Liver (tissue), 9 donors: Measurements from ENCODE around the gene CRYGD. TPM values are rescaled to one million over a fixed set of nuclear protein-coding genes. Genes with fewer than 3 reads are reported as not detected.
"Not testable (repeated sequence)": the region's sequence is repeated elsewhere in the genome, so short reads cannot be mapped to it uniquely, and the experiment has no call there.

Source experiments
- DNase-seq: peaks from one replicate; pipeline ENCODE4 v3.0.0-alpha.2; 2017; ENCODE audit warnings: low spot score
- H3K27ac ChIP-seq, 2 donors: one replicate each; pipeline ENCODE4 v1.7.0; 2013; ENCODE audit warnings: inconsistent platforms in 2 of 2, low read length in 2 of 2, control low read depth in 1 of 2, low read depth in 1 of 2, mild to moderate bottlenecking in 1 of 2
- H3K27me3 ChIP-seq, 4 donors: one replicate each; pipeline versions ENCODE4 v1.6.1 to v1.7.0; 2013; ENCODE audit warnings: low read length in 3 of 4, inconsistent platforms in 1 of 4, mild to moderate bottlenecking in 1 of 4, moderate library complexity in 1 of 4; ENCODE audit not compliant: control insufficient read depth in 4 of 4, insufficient read depth in 4 of 4
- H3K36me3 ChIP-seq, 4 donors: one replicate each; pipeline versions ENCODE4 v1.6.1 to v1.7.0; 2013; ENCODE audit warnings: low read length in 3 of 4, mild to moderate bottlenecking in 3 of 4, low read depth in 1 of 4, moderate library complexity in 1 of 4; ENCODE audit not compliant: control insufficient read depth in 4 of 4, insufficient read depth in 3 of 4
- H3K4me1 ChIP-seq, 4 donors: one replicate each; pipeline versions ENCODE4 v1.6.1 to v1.7.0; 2013; ENCODE audit warnings: low read length in 3 of 4, mild to moderate bottlenecking in 3 of 4, moderate library complexity in 1 of 4; ENCODE audit not compliant: control insufficient read depth in 4 of 4, insufficient read depth in 4 of 4
- H3K4me3 ChIP-seq, 3 donors: one replicate each; pipeline versions ENCODE4 v1.6.1 to v1.7.0; 2013; ENCODE audit warnings: low read length in 3 of 3, control low read depth in 1 of 3, low read depth in 1 of 3, mild to moderate bottlenecking in 1 of 3
- H3K9ac ChIP-seq, 2 donors: one replicate each; pipeline ENCODE4 v1.7.0; 2013; ENCODE audit warnings: low read length in 2 of 2, mild to moderate bottlenecking in 2 of 2, moderate library complexity in 2 of 2, control low read depth in 1 of 2, low read depth in 1 of 2
- H3K9me3 ChIP-seq, 4 donors: one replicate each; pipeline versions ENCODE4 v1.6.1 to v1.7.0; 2013; ENCODE audit warnings: low read length in 3 of 4; ENCODE audit not compliant: control insufficient read depth in 4 of 4
- EGR1 ChIP-seq, 2 donors: IDR thresholded peaks; 2 replicates each; pipeline ENCODE4 v1.6.1; 2016 to 2018; ENCODE audit warnings: antibody characterized with exemption in 2 of 2, low read depth in 2 of 2
- FOXA1 ChIP-seq: IDR thresholded peaks from 2 replicates; pipeline ENCODE4 v1.6.1; 2016; ENCODE audit warnings: antibody characterized with exemption
- FOXA2 ChIP-seq: IDR thresholded peaks from 2 replicates; pipeline ENCODE4 v1.6.1; 2016; ENCODE audit warnings: antibody characterized with exemption
- GABPA ChIP-seq, 2 donors: IDR thresholded peaks in 1 of 2; conservative IDR thresholded peaks in 1 of 2; 2 replicates each; pipeline ENCODE4 v1.6.1; 2016; ENCODE audit warnings: antibody characterized with exemption in 2 of 2, mild to moderate bottlenecking in 1 of 2, moderate library complexity in 1 of 2
- HNF4A ChIP-seq, 2 donors: conservative IDR thresholded peaks; 2 replicates each; pipeline ENCODE4 v1.6.1; 2016; ENCODE audit warnings: antibody characterized with exemption in 2 of 2, mild to moderate bottlenecking in 2 of 2
- HNF4G ChIP-seq: IDR thresholded peaks from 2 replicates; pipeline ENCODE4 v1.6.1; 2016; ENCODE audit warnings: antibody characterized with exemption
- JUND ChIP-seq, 2 donors: IDR thresholded peaks; 2 replicates each; pipeline ENCODE4 v1.6.1; 2016; ENCODE audit warnings: antibody characterized with exemption in 2 of 2
- MAX ChIP-seq: IDR thresholded peaks from 2 replicates; pipeline ENCODE4 v1.6.1; 2016; ENCODE audit warnings: antibody characterized with exemption
- NR2F2 ChIP-seq: IDR thresholded peaks from 2 replicates; pipeline ENCODE4 v1.6.1; 2016; ENCODE audit warnings: antibody characterized with exemption
- RAD21 ChIP-seq, 2 donors: IDR thresholded peaks; 2 replicates each; pipeline ENCODE4 v1.6.1; 2016; ENCODE audit warnings: antibody characterized with exemption in 2 of 2, mild to moderate bottlenecking in 2 of 2
- RXRA ChIP-seq, 2 donors: IDR thresholded peaks; 2 replicates each; pipeline ENCODE4 v1.6.1; 2017 to 2018; ENCODE audit warnings: antibody characterized with exemption in 2 of 2, mild to moderate bottlenecking in 1 of 2
- SP1 ChIP-seq: IDR thresholded peaks from 2 replicates; pipeline ENCODE4 v1.6.1; 2018; ENCODE audit warnings: antibody characterized with exemption, mild to moderate bottlenecking
- TAF1 ChIP-seq: conservative IDR thresholded peaks from 2 replicates; pipeline ENCODE4 v1.6.1; 2016; ENCODE audit warnings: antibody characterized with exemption, mild to moderate bottlenecking
- YY1 ChIP-seq: IDR thresholded peaks from 2 replicates; pipeline ENCODE4 v1.6.1; 2016; ENCODE audit warnings: antibody characterized with exemption, mild to moderate bottlenecking
- ZBTB33 ChIP-seq: IDR thresholded peaks from 2 replicates; pipeline ENCODE4 v1.6.1; 2016; ENCODE audit warnings: antibody characterized with exemption
- WGBS: extraction: QIAGEN DNeasy Blood & Tissue Kit; methylation state at CpG from one replicate; pipeline ENCODE4 v1.1.7; 2013; 5-methylcytosine and 5-hydroxymethylcytosine counted together
- polyA plus RNA-seq, 2 donors: library from polyadenylated mRNA; stranded (reverse) in 1 of 2; unstranded in 1 of 2; fragments of 200-250 nt in 1 of 2; fragments of >200 nt in 1 of 2; fragmentation: Nextera tagmentation in 1 of 2; extraction: Ambion mirVana in 1 of 2; gene quantifications; one replicate each; pipeline versions ENCODE4 v1.2.1 to v1.2.3, GENCODE V29; 2013 to 2015
- total RNA-seq, 2 donors: library from RNA; depleted of rRNA; stranded (reverse); fragments of >200 nt; gene quantifications; one replicate each; pipeline ENCODE4 v1.2.3, GENCODE V29; 2014
- TF ChIP-seq, protein P1 (sequence below): IDR thresholded peaks from 2 replicates; pipeline ENCODE4 v1.6.1; 2016; ENCODE audit warnings: antibody characterized with exemption, mild to moderate bottlenecking
- TF ChIP-seq, protein P2 (sequence below): fragments of 150-350 bp; IDR thresholded peaks from 2 replicates; pipeline ENCODE4 v1.5.1; 2017; ENCODE audit warnings: improper control_type of control experiment, low read depth, low read length; ENCODE audit not compliant: missing input control
- TF ChIP-seq, protein P3 (sequence below): IDR thresholded peaks from 2 replicates; pipeline ENCODE4 v1.6.1; 2016; ENCODE audit warnings: antibody characterized with exemption
- donor health status: healthy.
- donor health status: healthy.
- donor health status: healthy.
- donor health status: healthy.
- donor health status: healthy.

Gene CRYGD
- total and polyA plus RNA-seq, 4 donors = not detected

GRCh38 chr2:208118918-208119317 lies 5.4 kb downstream of the CRYGD start:
- TF ChIP-seq FOXA1 (no peak), JUND (IDR thresholded peaks at IDR 0.05) (no peak), MAX (no peak), HNF4G (no peak), EGR1 (IDR thresholded peaks at IDR 0.05; ENCODE audit: low read depth in 2 of 2) (no peak), HNF4A (conservative IDR thresholded peaks at IDR 0.05) (no peak), FOXA2 (no peak), YY1 (no peak), ZBTB33 (no peak), RAD21 (IDR thresholded peaks at IDR 0.05) (no peak), NR2F2 (no peak), RXRA (IDR thresholded peaks at IDR 0.05) (no peak), GABPA (IDR thresholded peaks at IDR 0.05 in 1 of 2, conservative IDR thresholded peaks at IDR 0.05 in 1 of 2) (no peak), TAF1 (no peak), SP1 (no peak)
- TF ChIP-seq, protein P1, sequence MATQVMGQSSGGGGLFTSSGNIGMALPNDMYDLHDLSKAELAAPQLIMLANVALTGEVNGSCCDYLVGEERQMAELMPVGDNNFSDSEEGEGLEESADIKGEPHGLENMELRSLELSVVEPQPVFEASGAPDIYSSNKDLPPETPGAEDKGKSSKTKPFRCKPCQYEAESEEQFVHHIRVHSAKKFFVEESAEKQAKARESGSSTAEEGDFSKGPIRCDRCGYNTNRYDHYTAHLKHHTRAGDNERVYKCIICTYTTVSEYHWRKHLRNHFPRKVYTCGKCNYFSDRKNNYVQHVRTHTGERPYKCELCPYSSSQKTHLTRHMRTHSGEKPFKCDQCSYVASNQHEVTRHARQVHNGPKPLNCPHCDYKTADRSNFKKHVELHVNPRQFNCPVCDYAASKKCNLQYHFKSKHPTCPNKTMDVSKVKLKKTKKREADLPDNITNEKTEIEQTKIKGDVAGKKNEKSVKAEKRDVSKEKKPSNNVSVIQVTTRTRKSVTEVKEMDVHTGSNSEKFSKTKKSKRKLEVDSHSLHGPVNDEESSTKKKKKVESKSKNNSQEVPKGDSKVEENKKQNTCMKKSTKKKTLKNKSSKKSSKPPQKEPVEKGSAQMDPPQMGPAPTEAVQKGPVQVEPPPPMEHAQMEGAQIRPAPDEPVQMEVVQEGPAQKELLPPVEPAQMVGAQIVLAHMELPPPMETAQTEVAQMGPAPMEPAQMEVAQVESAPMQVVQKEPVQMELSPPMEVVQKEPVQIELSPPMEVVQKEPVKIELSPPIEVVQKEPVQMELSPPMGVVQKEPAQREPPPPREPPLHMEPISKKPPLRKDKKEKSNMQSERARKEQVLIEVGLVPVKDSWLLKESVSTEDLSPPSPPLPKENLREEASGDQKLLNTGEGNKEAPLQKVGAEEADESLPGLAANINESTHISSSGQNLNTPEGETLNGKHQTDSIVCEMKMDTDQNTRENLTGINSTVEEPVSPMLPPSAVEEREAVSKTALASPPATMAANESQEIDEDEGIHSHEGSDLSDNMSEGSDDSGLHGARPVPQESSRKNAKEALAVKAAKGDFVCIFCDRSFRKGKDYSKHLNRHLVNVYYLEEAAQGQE = no peak
- TF ChIP-seq, protein P2, sequence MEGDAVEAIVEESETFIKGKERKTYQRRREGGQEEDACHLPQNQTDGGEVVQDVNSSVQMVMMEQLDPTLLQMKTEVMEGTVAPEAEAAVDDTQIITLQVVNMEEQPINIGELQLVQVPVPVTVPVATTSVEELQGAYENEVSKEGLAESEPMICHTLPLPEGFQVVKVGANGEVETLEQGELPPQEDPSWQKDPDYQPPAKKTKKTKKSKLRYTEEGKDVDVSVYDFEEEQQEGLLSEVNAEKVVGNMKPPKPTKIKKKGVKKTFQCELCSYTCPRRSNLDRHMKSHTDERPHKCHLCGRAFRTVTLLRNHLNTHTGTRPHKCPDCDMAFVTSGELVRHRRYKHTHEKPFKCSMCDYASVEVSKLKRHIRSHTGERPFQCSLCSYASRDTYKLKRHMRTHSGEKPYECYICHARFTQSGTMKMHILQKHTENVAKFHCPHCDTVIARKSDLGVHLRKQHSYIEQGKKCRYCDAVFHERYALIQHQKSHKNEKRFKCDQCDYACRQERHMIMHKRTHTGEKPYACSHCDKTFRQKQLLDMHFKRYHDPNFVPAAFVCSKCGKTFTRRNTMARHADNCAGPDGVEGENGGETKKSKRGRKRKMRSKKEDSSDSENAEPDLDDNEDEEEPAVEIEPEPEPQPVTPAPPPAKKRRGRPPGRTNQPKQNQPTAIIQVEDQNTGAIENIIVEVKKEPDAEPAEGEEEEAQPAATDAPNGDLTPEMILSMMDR = no peak
- TF ChIP-seq, protein P3, sequence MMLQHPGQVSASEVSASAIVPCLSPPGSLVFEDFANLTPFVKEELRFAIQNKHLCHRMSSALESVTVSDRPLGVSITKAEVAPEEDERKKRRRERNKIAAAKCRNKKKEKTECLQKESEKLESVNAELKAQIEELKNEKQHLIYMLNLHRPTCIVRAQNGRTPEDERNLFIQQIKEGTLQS = no peak
- H3K4me3 ChIP-seq = no peak overlapping the region
- no peaks in the 10 kb centered on the region for H3K36me3 ChIP-seq
- H3K4me1 ChIP-seq = no peaks in the 10 kb centered on the region
- no peak for DNase-seq
- no peaks in the 10 kb centered on the region for H3K9me3 ChIP-seq
- no peak overlapping the region for H3K27ac ChIP-seq
- WGBS = over 99% methylated on average over 3 of the region's 3 CpGs
- H3K9ac ChIP-seq = no peak overlapping the region
- H3K27me3 ChIP-seq = peaks cover 0 to 4% (median 0%) of the 10 kb centered on the region in 4 donors

DNA sequence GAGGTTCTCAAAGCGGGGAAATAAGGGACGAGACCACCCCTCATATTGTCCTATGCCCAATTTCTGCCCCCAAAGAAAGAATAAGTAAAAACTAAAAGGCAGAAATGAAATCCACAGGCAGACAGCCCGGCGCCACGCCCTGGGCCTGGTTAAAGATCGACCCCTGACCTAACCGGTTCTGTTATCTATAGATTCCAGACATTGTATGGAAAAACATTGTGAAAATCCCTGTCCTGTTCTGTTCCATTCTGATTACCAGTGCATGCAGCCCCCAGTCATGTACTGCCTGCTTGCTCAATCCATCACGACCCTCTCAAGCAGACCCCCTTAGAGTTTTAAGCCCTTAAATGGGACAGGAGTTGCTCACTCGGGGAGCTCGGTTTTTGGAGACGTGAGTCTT lies 6.9 kb downstream of the CRYGD start:
- not testable (repeated sequence) for H3K36me3 ChIP-seq, H3K27ac ChIP-seq, H3K4me3 ChIP-seq, H3K9ac ChIP-seq, H3K4me1 ChIP-seq, DNase-seq, H3K9me3 ChIP-seq, H3K27me3 ChIP-seq
- WGBS = 91% methylated on average over 11 of the region's 11 CpGs
